Upper lobe of left lung (tissue), 6 donors: Measurements from ENCODE around the gene PRKRA. TPM values are rescaled to one million over a fixed set of nuclear protein-coding genes. Genes with fewer than 3 reads are reported as not detected.
"Not testable (repeated sequence)": the region's sequence is repeated elsewhere in the genome, so short reads cannot be mapped to it uniquely, and the experiment has no call there.

ENCODE experiments used
- ATAC-seq, 2 donors: fragments of 200-7000 bp; cut with Tn5 transposase; one replicate each; pipeline ENCODE4 v1.9.1; 2022; ENCODE audit warnings: mild to moderate bottlenecking in 2 of 2, moderate library complexity in 2 of 2; ENCODE audit not compliant: low FRiP score in 2 of 2
- DNase-seq, 2 donors: peaks; one replicate each; pipeline ENCODE4 v3.0.0-alpha.2; 2019 to 2020
- H3K27ac ChIP-seq, 4 donors: fragments of 200-600 bp; sonication (generic); one replicate each; pipeline ENCODE4 v1.5.1; 2016 to 2019
- H3K27me3 ChIP-seq, 4 donors: fragments of 200-600 bp; sonication (generic); one replicate each; pipeline ENCODE4 v1.5.1; 2017 to 2019
- H3K36me3 ChIP-seq, 4 donors: fragments of 200-600 bp; sonication (generic); one replicate each; pipeline ENCODE4 v1.5.1; 2016 to 2019
- H3K4me1 ChIP-seq, 4 donors: fragments of 200-600 bp; sonication (generic); one replicate each; pipeline ENCODE4 v1.5.1; 2018 to 2019
- H3K4me3 ChIP-seq, 4 donors: fragments of 200-600 bp; sonication (generic); one replicate each; pipeline ENCODE4 v1.5.1; 2017 to 2019; ENCODE audit warnings: mild to moderate bottlenecking in 2 of 4, moderate library complexity in 1 of 4
- H3K9me3 ChIP-seq, 4 donors: fragments of 200-600 bp; sonication (generic); one replicate each; pipeline ENCODE4 v1.5.1; 2018 to 2019
- CTCF ChIP-seq, 6 experiments: fragments of 450-650 bp in 4 of 6; fragments of 200-600 bp in 2 of 6; sonication (generic) in 2 of 6; IDR thresholded peaks; one replicate each; pipeline ENCODE4 v1.5.1; 2016 to 2019; ENCODE audit warnings: antibody characterized with exemption in 6 of 6
- EP300 ChIP-seq, 4 donors: sonication (generic); formaldehyde crosslinking; IDR thresholded peaks; one replicate each; pipeline ENCODE4 v1.5.1; 2017; ENCODE audit warnings: antibody characterized with exemption in 4 of 4, control low read depth in 2 of 4
- POLR2A ChIP-seq, 4 donors: fragments of 450-650 bp; IDR thresholded peaks; one replicate each; pipeline ENCODE4 v1.5.1; 2016 to 2017; ENCODE audit warnings: antibody characterized with exemption in 4 of 4, mild to moderate bottlenecking in 2 of 4
- POLR2AphosphoS5 ChIP-seq, 2 donors: sonication (generic); formaldehyde crosslinking; IDR thresholded peaks; one replicate each; pipeline ENCODE4 v1.5.1; 2017; ENCODE audit warnings: antibody characterized with exemption in 2 of 2
- WGBS, 2 donors: methylation state at CpG; one replicate each; pipeline ENCODE4 v1.1.5; 2017 to 2018; 5-methylcytosine and 5-hydroxymethylcytosine counted together
- total RNA-seq, 6 donors: library from RNA; depleted of rRNA in 4 of 6; stranded (reverse); fragments of >200 nt in 4 of 6; gene quantifications; one replicate each; pipeline versions ENCODE4 v1.1.0 to v1.2.1, GENCODE V29; 2016 to 2021
- donor health status: DM: no; HTN: no; CAD: no; lungs with moderate emphysema.
- donor health status: DM: no; HTN: yes; CAD: no; lungs with severe emphysema.

Gene PRKRA
- total RNA-seq, 6 donors from 2014 or later, result 31.4 to 64.0 (median 40.9) TPM

DNA sequence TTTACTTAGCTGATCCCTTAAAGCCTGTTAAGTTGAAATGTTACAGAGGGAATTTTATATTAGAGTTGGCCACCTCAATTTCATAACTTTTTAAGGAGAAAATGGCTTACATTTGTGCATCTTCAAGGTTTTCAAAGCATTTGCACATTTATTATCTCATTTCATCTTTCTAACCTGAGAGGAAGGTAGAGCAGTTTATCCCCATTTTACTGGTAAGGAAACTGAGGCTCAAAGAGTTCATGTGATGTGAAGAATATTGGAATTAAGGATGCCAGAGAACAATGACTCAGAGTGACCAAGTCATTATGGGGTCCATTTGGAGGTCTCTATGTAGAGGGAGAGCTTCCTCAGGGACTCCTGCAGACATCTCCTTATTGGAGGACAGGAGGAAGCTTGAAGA is 35.0 kb downstream of the PRKRA start:
- Histone ChIP-seq H3K27ac (no peak overlapping the region), H3K9me3 (no peaks in the 10 kb centered on the region), H3K36me3 (no peaks in the 10 kb centered on the region), H3K4me1 (peaks cover 8 to 12% (median 12%) of the 10 kb centered on the region in 4 donors), H3K27me3 (no peaks in the 10 kb centered on the region), H3K4me3 (no peak overlapping the region)
- DNase-seq (no peak), ATAC-seq (no peak)
- no peak for TF ChIP-seq POLR2A (IDR thresholded peaks at IDR 0.05)
- TF ChIP-seq EP300 (IDR thresholded peaks at IDR 0.05), result no peak
- TF ChIP-seq CTCF (IDR thresholded peaks at IDR 0.05), result no peak
- TF ChIP-seq POLR2AphosphoS5 (IDR thresholded peaks at IDR 0.05), result no peak

DNA sequence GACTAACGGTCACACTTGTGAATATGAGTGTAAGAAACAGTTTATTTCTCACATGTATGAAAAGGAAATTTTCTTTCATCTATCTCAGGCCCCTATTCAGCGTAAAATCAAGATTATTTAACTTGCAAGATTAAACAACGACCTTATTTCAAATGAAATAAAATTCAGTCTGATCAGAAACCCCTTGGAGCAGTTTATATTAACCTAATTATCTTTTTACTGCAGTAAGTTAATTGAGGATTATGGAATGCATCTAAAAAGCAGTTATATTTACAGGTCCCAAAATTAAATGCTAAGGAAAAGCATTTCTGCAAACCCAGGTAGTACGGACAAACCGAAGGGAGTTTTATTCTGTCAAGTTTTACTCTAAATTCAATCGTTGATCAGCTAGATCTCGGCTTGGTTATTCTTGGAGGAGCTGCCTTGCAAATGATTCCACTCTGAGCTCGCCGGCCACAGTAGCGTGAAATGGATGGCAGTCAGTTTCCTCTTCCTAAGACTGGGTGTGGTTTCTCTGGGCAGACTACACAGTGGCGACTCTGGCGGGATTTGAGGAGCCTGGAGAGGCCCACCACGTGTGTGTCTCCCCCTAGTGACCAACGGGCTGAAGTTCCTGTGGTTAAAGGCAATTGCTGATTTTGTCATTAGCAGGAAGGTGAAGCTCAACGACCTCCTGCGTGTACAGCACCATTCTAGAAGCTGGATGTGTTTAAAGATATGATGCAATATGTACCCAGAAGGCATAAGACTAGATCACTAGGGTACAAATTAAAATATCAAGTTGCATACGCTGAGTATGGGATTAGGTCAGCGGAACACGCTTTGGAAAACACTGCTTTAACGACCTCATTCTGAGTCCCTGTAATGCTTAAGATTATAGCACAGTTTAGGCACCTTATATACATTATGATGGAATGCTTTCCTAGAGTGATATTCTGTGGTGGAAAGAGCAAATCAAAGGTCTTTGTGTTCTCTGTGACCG is 36.4 kb downstream of the PRKRA start:
- Histone ChIP-seq H3K9me3 (no peaks in the 10 kb centered on the region), H3K4me3 (peak overlapping the region; percentile 30 to 65 (median 62)), H3K4me1 (peaks cover 8 to 12% (median 12%) of the 10 kb centered on the region in 4 donors), H3K36me3 (no peaks in the 10 kb centered on the region), H3K27me3 (no peaks in the 10 kb centered on the region), H3K27ac (peak overlapping the region; percentile 89 to 94 (median 92))
- TF ChIP-seq CTCF (IDR thresholded peaks at IDR 0.05) (peak; percentile 84 to 93 (median 87)), POLR2A (IDR thresholded peaks at IDR 0.05) (peak in 2 of 4 donors; percentile 26 to 49), POLR2AphosphoS5 (IDR thresholded peaks at IDR 0.05) (peak; percentile 19 to 69), EP300 (IDR thresholded peaks at IDR 0.05) (no peak)
- peak; percentile 97 to 98 for ATAC-seq
- WGBS, 2 donors, result 14% methylated on average over 17 to 21 of the region's 21 CpGs
- peak in 1 of 2 donors; percentile 96 for DNase-seq

DNA sequence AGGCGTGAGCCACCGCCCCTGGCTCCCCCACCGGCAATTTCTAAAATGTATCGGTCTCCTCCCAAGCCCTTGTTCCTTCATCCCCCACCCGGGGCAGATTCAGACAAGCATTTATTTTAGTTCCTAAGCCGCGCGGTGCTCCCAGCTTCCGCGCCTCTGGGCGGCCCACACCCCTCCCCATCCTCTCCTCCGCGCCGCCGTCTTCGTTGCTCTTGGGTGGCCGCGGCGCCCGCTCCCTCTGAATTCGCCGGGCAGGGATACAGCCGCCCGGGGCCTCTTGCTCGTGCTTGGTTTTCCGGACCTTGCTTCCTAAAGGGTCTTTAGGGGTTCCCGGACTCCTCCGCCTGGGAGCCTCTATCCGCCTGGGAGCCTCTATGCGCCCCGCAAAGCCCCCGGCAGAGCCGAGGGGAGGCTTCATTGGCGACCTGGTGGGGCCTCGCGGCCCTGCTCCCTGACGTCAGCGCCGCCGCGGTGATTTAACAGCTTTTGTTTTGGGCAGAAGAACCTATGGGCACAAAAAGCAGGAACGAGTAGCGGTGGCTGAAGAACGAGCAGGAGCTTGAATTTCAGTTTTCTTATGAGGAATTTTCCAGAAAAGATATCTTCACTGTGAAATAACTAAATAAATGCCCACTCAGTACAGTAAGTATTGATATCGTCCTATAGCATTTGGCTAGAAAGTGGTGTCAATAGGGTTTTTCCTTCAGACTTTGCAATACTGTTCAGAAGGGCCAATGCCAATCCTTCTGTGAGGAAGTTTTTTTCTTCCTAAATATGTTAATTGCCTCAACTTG is 37.3 kb downstream of the PRKRA start:
- TF ChIP-seq POLR2A (IDR thresholded peaks at IDR 0.05), result peak in 1 of 4 donors; percentile 67
- TF ChIP-seq CTCF (IDR thresholded peaks at IDR 0.05), result peak in 4 of 6 experiments; percentile 9 to 39 (median 23)
- no peak for TF ChIP-seq EP300 (IDR thresholded peaks at IDR 0.05)
- peak in 1 of 2 donors; percentile 40 for TF ChIP-seq POLR2AphosphoS5 (IDR thresholded peaks at IDR 0.05)
- WGBS, 2 donors, result 1% methylated on average over 25 to 45 of the region's 45 CpGs

DNA sequence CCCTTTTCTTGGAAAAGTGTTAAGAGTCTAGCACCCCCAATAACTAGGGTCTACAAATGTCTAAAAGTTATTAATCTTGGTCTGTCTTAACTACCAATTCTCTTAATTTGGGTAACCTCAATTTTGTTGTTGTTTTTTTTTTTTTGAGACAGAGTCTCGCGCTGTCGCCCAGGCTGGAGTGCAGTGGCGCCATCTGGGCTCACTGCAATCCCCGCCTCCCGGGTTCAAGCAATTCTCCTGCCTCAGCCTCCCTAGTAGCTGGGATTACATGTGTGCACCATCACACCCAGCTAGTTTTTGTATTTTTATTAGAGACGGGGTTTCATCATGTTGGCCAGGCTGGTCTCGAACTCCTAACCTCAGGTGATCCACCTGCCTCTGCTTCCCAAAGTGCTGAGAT is 38.5 kb downstream of the PRKRA start:
- WGBS, 2 donors, result 95 to 97% methylated on average over 8 of the region's 8 CpGs
- DNase-seq, result not testable (repeated sequence)

More for the DNA sequence above, 37.3 kb downstream of the PRKRA start:
- peaks cover 8 to 12% (median 12%) of the 10 kb centered on the region in 4 donors for H3K4me1 ChIP-seq
- H3K36me3 ChIP-seq, result no peaks in the 10 kb centered on the region
- no peaks in the 10 kb centered on the region for H3K27me3 ChIP-seq
- H3K27ac ChIP-seq, result peak overlapping the region; percentile 89 to 94 (median 92)
- peak; percentile 92 to 95 for ATAC-seq
- peak overlapping the region; percentile 30 to 65 (median 62) for H3K4me3 ChIP-seq
- DNase-seq, result peak; percentile 85 to 93
- H3K9me3 ChIP-seq, result no peaks in the 10 kb centered on the region

GRCh38 chr2:178412047-178412446 is 38.9 kb downstream of the PRKRA start:
- no peaks in the 10 kb centered on the region for H3K36me3 ChIP-seq
- no peak for DNase-seq
- no peak overlapping the region for H3K4me3 ChIP-seq
- H3K9me3 ChIP-seq, result no peaks in the 10 kb centered on the region
- H3K27me3 ChIP-seq, result no peaks in the 10 kb centered on the region
- no peak for ATAC-seq
- peaks cover 8 to 12% (median 12%) of the 10 kb centered on the region in 4 donors for H3K4me1 ChIP-seq
- WGBS, 2 donors, result 93% methylated on average over 2 to 3 of the region's 3 CpGs
- TF ChIP-seq CTCF (IDR thresholded peaks at IDR 0.05) (no peak), POLR2AphosphoS5 (IDR thresholded peaks at IDR 0.05) (no peak), POLR2A (IDR thresholded peaks at IDR 0.05) (no peak), EP300 (IDR thresholded peaks at IDR 0.05) (no peak)
- H3K27ac ChIP-seq, result no peak overlapping the region

More for the DNA sequence above, 38.5 kb downstream of the PRKRA start:
- not testable (repeated sequence) for ATAC-seq, H3K27me3 ChIP-seq, H3K36me3 ChIP-seq, H3K9me3 ChIP-seq, H3K27ac ChIP-seq, H3K4me3 ChIP-seq
- H3K4me1 ChIP-seq, result peaks cover 8 to 12% (median 12%) of the 10 kb centered on the region in 4 donors
